ENCODE measurements around the gene SERINC3. TPM values are rescaled to one million over a fixed set of nuclear protein-coding genes. Genes with fewer than 3 reads are reported as not detected.

Gene SERINC3
- total and polyA plus RNA-seq, 2 experiments from 2014 or later: 18.1 to 33.0 TPM

DNA sequence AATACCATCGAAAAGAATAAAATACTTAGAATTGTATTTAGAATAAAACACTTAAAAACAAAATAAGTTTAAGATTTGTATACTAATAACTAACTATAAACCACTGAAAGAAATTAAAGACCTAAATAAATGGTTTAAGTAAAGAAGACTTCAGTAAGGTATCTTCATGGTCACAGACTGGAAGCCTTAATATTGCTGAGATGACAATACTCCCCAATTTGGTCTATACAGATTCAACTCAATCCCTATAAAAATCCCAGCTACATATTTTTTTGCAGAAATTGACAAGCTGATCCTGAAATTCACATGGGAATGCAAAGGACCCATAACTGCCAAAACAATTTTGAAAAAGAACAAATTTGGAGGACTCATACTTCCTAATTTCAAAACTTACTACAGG is 18.9 kb downstream of the SERINC3 start (continued):
- TF ChIP-seq, protein P1, sequence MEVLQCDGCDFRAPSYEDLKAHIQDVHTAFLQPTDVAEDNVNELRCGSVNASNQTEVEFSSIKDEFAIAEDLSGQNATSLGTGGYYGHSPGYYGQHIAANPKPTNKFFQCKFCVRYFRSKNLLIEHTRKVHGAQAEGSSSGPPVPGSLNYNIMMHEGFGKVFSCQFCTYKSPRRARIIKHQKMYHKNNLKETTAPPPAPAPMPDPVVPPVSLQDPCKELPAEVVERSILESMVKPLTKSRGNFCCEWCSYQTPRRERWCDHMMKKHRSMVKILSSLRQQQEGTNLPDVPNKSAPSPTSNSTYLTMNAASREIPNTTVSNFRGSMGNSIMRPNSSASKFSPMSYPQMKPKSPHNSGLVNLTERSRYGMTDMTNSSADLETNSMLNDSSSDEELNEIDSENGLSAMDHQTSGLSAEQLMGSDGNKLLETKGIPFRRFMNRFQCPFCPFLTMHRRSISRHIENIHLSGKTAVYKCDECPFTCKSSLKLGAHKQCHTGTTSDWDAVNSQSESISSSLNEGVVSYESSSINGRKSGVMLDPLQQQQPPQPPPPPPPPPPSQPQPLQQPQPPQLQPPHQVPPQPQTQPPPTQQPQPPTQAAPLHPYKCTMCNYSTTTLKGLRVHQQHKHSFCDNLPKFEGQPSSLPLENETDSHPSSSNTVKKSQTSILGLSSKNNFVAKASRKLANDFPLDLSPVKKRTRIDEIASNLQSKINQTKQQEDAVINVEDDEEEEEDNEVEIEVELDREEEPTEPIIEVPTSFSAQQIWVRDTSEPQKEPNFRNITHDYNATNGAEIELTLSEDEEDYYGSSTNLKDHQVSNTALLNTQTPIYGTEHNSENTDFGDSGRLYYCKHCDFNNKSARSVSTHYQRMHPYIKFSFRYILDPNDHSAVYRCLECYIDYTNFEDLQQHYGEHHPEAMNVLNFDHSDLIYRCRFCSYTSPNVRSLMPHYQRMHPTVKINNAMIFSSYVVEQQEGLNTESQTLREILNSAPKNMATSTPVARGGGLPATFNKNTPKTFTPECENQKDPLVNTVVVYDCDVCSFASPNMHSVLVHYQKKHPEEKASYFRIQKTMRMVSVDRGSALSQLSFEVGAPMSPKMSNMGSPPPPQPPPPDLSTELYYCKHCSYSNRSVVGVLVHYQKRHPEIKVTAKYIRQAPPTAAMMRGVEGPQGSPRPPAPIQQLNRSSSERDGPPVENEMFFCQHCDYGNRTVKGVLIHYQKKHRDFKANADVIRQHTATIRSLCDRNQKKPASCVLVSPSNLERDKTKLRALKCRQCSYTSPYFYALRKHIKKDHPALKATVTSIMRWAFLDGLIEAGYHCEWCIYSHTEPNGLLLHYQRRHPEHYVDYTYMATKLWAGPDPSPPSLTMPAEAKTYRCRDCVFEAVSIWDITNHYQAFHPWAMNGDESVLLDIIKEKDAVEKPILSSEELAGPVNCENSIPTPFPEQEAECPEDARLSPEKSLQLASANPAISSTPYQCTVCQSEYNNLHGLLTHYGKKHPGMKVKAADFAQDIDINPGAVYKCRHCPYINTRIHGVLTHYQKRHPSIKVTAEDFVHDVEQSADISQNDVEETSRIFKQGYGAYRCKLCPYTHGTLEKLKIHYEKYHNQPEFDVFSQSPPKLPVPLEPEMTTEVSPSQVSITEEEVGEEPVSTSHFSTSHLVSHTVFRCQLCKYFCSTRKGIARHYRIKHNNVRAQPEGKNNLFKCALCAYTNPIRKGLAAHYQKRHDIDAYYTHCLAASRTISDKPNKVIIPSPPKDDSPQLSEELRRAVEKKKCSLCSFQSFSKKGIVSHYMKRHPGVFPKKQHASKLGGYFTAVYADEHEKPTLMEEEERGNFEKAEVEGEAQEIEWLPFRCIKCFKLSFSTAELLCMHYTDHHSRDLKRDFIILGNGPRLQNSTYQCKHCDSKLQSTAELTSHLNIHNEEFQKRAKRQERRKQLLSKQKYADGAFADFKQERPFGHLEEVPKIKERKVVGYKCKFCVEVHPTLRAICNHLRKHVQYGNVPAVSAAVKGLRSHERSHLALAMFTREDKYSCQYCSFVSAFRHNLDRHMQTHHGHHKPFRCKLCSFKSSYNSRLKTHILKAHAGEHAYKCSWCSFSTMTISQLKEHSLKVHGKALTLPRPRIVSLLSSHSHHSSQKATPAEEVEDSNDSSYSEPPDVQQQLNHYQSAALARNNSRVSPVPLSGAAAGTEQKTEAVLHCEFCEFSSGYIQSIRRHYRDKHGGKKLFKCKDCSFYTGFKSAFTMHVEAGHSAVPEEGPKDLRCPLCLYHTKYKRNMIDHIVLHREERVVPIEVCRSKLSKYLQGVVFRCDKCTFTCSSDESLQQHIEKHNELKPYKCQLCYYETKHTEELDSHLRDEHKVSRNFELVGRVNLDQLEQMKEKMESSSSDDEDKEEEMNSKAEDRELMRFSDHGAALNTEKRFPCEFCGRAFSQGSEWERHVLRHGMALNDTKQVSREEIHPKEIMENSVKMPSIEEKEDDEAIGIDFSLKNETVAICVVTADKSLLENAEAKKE (CRISPR knock-in tag; IDR thresholded peaks at IDR 0.05): no peak

DNA sequence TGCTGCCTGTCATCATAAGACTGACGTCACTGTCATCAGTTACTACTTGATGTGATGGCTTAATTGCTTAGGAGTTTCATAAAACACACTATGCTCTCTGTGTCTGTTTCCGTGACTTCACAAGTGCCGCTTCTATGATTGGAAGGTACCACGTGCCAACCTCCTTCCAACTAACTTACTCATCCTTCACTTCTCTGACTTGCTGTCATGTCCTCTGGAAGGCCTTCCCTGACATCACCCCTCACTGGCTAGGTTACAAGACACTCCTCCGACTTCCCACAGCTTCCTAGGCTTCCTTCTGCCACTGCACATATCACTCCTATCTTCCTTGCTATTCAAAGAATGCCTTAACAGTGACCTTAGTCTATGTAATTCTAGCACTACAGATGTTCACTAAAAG is 20.4 kb downstream of the SERINC3 start:
- no peaks in the 10 kb centered on the region for H3K27me3 ChIP-seq (ENCODE audit: insufficient read depth)
- no peak overlapping the region for H3K4me3 ChIP-seq
- H3F3A ChIP-seq (replicated peaks; ENCODE audit: low read depth): no peaks in the 10 kb centered on the region
- H3K4me2 ChIP-seq: no peak overlapping the region
- H4K20me1 ChIP-seq (replicated peaks; ENCODE audit: insufficient read depth): no peaks in the 10 kb centered on the region; the same call in 1 of the 2 replicates
- Mint-ChIP-seq H3K9me3 (no peaks in the 10 kb centered on the region), H3K27me3 (ENCODE audit: insufficient read depth, low read depth, poor library complexity) (no peaks in the 10 kb centered on the region), H3K36me3 (ENCODE audit: low read depth) (peaks cover 37% of the 10 kb centered on the region), H3K4me3 (no peak overlapping the region), H3K27ac (no peak overlapping the region), H3K4me1 (no peaks in the 10 kb centered on the region)
- no peaks in the 10 kb centered on the region for H3K4me1 ChIP-seq (ENCODE audit: insufficient read depth)
- peaks cover 26% of the 10 kb centered on the region for H3K36me3 ChIP-seq (ENCODE audit: insufficient read depth)
- DNase-seq (ENCODE audit: low spot score) (no peak), ATAC-seq (no peak)
- no peaks in the 10 kb centered on the region for H3K9me2 ChIP-seq (ENCODE audit: insufficient read depth)
- H2AFZ ChIP-seq: no peak overlapping the region
- no peak overlapping the region for H3K27ac ChIP-seq (ENCODE audit: low read depth)
- no peaks in the 10 kb centered on the region for H3K79me2 ChIP-seq (replicated peaks; ENCODE audit: insufficient read depth)
- TF ChIP-seq, protein P1 (CRISPR knock-in tag; IDR thresholded peaks at IDR 0.05): no peak
- no peak for TF ChIP-seq JUNB (IDR thresholded peaks at IDR 0.05; ENCODE audit: unreplicated experiment)
- TF ChIP-seq CREB1 (CRISPR knock-in tag; IDR thresholded peaks at IDR 0.05; ENCODE audit: low read depth): no peak
- TF ChIP-seq, protein P2, sequence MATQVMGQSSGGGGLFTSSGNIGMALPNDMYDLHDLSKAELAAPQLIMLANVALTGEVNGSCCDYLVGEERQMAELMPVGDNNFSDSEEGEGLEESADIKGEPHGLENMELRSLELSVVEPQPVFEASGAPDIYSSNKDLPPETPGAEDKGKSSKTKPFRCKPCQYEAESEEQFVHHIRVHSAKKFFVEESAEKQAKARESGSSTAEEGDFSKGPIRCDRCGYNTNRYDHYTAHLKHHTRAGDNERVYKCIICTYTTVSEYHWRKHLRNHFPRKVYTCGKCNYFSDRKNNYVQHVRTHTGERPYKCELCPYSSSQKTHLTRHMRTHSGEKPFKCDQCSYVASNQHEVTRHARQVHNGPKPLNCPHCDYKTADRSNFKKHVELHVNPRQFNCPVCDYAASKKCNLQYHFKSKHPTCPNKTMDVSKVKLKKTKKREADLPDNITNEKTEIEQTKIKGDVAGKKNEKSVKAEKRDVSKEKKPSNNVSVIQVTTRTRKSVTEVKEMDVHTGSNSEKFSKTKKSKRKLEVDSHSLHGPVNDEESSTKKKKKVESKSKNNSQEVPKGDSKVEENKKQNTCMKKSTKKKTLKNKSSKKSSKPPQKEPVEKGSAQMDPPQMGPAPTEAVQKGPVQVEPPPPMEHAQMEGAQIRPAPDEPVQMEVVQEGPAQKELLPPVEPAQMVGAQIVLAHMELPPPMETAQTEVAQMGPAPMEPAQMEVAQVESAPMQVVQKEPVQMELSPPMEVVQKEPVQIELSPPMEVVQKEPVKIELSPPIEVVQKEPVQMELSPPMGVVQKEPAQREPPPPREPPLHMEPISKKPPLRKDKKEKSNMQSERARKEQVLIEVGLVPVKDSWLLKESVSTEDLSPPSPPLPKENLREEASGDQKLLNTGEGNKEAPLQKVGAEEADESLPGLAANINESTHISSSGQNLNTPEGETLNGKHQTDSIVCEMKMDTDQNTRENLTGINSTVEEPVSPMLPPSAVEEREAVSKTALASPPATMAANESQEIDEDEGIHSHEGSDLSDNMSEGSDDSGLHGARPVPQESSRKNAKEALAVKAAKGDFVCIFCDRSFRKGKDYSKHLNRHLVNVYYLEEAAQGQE (IDR thresholded peaks at IDR 0.05; ENCODE audit: unreplicated experiment): no peak
- no peak for TF ChIP-seq POLR2AphosphoS5 (IDR thresholded peaks at IDR 0.05; ENCODE audit: low read depth)
- no peak for TF ChIP-seq EZH2 (IDR thresholded peaks at IDR 0.05; ENCODE audit: low read depth, unreplicated experiment)

All from GM23338 (cell line).